Airway epithelial cell (primary cell): Measurements from ENCODE around the gene ZNF185. TPM values are rescaled to one million over a fixed set of nuclear protein-coding genes. Genes with fewer than 3 reads are reported as not detected.

Experiments
- total RNA-seq: library from RNA; depleted of rRNA; stranded (reverse); fragments of >200 nt; gene quantifications from 2 replicates; pipeline ENCODE4 v1.2.3, GENCODE V29; 2015

ZNF185 gene
- total RNA-seq, result 121 and 163 TPM in 2 replicates

GRCh38 chrX:152897222-152898131 is at the start of gene ZNF185:
Gene ZNF185, plus strand, starts transcription at chrX:152898067. Its CDS starts 16,423 bp downstream, at chrX:152914490.

Other genes starting within 250 kb of the ZNF185 start
- not detected in 2 replicates for gene MAGEA3, start 199.3 kb upstream of the ZNF185 start, total RNA-seq
- gene CSAG2, start 188.8 kb upstream of the ZNF185 start, total RNA-seq, result not detected in 2 replicates
- gene MAGEA2B, start 183.4 kb upstream of the ZNF185 start, total RNA-seq, result not detected in 2 replicates
- not detected in 2 replicates for gene CSAG1, start 164.3 kb upstream of the ZNF185 start, total RNA-seq
- not detected in 2 replicates for gene MAGEA12, start 164.3 kb upstream of the ZNF185 start, total RNA-seq
- not detected in 2 replicates for gene MAGEA2, start 144.2 kb upstream of the ZNF185 start, total RNA-seq
- gene CSAG3, start 138.8 kb upstream of the ZNF185 start, total RNA-seq, result not detected in 2 replicates
- not detected in 2 replicates for gene MAGEA6, start 128.4 kb upstream of the ZNF185 start, total RNA-seq
- gene CETN2, start 67.3 kb upstream of the ZNF185 start, total RNA-seq, result 40.4 and 55.6 TPM in 2 replicates
- gene NSDHL, start 67.0 kb upstream of the ZNF185 start, total RNA-seq, result 45.0 and 52.3 TPM in 2 replicates
- gene PNMA5, start 96.0 kb downstream of the ZNF185 start, total RNA-seq, result not detected in 2 replicates
- gene PNMA3, start 158.4 kb downstream of the ZNF185 start, total RNA-seq, result not detected in 2 replicates
- gene PNMA6A, start 174.4 kb downstream of the ZNF185 start, total RNA-seq, result 0.35 TPM in 1 of 2 replicates, not detected in the other